HFF-Myc (cell line): ENCODE measurements around the gene WWOX.
A peak's percentile ranks its signal among the peaks of the same experiment; 100 is the strongest.
"Not testable (repeated sequence)": the region's sequence is repeated elsewhere in the genome, so short reads cannot be mapped to it uniquely, and the experiment has no call there.

Source experiments
- DNase-seq: peaks from one replicate; pipeline ENCODE4 v3.0.0-alpha.2; 2011; ENCODE audit warnings: low read depth; ENCODE audit errors: extremely low read depth
- H3K4me3 ChIP-seq: replicated peaks from 2 replicates; pipeline ENCODE4 v1.5.1; 2011; ENCODE audit warnings: low read depth, mild to moderate bottlenecking, control low read depth, low read length
- TF ChIP-seq, protein P1 (sequence below): IDR thresholded peaks from 2 replicates; pipeline ENCODE4 v1.5.1; 2012; ENCODE audit warnings: mild to moderate bottlenecking, low read depth, low read length, control low read depth; ENCODE audit errors: missing control alignments

The WWOX gene

DNA sequence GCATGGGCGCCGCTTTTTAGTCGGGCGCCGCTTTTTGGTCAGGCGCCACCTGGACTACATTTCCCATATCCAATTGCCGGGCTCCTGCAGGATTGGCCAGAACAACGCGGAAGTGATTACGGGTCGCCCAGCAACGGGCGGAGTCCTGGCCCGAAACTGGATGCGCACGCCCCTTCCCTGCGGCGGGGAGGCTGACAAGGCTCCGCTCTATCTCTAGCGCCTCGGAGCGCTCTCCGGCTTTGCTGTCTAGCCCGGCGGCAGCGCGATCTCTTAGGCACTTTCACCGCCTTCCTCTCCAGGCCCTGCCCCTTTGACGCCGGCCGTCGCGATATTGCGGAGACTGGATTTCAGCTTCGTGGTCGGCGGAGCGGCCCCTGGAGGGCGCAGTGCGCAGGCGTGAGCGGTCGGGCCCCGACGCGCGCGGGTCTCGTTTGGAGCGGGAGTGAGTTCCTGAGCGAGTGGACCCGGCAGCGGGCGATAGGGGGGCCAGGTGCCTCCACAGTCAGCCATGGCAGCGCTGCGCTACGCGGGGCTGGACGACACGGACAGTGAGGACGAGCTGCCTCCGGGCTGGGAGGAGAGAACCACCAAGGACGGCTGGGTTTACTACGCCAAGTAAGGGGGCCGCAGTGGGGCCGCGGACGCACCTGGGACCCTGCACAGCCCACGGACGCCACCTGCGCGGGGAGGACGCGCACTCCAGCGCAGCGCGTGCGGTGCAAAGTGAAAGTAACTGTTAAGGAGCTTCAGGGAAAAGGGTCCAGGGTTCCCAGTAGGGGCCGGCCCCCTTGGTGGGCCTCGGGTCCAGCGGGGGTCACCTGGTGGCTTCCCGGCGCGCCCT is at the start of gene WWOX:
Gene WWOX, plus strand, starts transcription at position 384 of the 841 bp plus-strand sequence.
- TF ChIP-seq, protein P1, sequence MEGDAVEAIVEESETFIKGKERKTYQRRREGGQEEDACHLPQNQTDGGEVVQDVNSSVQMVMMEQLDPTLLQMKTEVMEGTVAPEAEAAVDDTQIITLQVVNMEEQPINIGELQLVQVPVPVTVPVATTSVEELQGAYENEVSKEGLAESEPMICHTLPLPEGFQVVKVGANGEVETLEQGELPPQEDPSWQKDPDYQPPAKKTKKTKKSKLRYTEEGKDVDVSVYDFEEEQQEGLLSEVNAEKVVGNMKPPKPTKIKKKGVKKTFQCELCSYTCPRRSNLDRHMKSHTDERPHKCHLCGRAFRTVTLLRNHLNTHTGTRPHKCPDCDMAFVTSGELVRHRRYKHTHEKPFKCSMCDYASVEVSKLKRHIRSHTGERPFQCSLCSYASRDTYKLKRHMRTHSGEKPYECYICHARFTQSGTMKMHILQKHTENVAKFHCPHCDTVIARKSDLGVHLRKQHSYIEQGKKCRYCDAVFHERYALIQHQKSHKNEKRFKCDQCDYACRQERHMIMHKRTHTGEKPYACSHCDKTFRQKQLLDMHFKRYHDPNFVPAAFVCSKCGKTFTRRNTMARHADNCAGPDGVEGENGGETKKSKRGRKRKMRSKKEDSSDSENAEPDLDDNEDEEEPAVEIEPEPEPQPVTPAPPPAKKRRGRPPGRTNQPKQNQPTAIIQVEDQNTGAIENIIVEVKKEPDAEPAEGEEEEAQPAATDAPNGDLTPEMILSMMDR: no peak
- peak within 1 kb of the TSS; percentile 77 for H3K4me3 ChIP-seq
- DNase-seq: peak; percentile 87

DNA sequence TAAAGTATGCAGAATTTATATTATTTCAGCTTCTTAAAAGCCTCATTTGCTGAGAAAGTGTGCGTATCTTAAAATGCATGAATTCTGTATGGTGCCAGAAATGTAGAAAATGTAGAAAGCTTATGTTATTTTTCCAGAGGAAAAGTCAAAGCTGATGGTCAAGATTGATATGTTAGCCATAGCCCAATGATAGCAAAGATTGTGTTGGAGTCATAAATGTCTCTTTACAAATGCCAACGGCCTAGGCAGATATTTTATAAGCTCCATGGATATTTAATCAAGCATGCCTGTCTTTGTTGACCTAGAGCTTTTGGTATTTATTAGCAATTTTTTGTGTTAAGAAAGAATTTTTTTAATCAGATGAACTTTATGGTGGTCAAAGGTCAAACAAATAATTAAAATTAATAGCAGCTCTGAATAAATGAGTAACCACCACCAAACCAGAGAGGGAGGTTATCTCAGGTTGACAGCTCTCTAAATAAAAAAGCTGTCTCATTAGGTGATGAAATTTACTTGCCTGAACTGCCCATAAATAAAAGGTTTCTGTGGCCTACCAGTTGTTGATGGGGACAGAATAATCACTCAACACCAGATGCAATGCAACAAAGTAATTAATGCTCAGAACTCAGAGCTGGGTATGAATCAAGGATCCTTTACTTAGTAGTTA is 48.6 kb upstream of the WWOX start:
- TF ChIP-seq, protein P1: no peak
- no peak overlapping the region for H3K4me3 ChIP-seq
- DNase-seq: no peak

GRCh38 chr16:78057803-78058564 is 41.5 kb upstream of the WWOX start:
- TF ChIP-seq, protein P1: no peak
- no peak overlapping the region for H3K4me3 ChIP-seq
- no peak for DNase-seq

GRCh38 chr16:78059806-78060205 is 39.6 kb upstream of the WWOX start:
- DNase-seq, H3K4me3 ChIP-seq: not testable (repeated sequence)

- DNase-seq: no peak
- TF ChIP-seq, protein P1: no peak
- H3K4me3 ChIP-seq: no peak overlapping the region
Observed at GRCh38 chr16:78060295-78060694, 39.2 kb upstream of the WWOX start.

GRCh38 chr16:78060809-78061208 is 38.6 kb upstream of the WWOX start:
- H3K4me3 ChIP-seq: no peak overlapping the region
- DNase-seq: no peak
- TF ChIP-seq, protein P1: no peak

- TF ChIP-seq, protein P1: no peak
- DNase-seq: no peak
- H3K4me3 ChIP-seq: no peak overlapping the region
Observed at GRCh38 chr16:78065319-78065718, 34.1 kb upstream of the WWOX start.
